A549 (cell line): ENCODE results near the gene TP53BP2. TPM values are rescaled to one million over a fixed set of nuclear protein-coding genes. Genes with fewer than 3 reads are reported as not detected.
A peak's percentile ranks its signal among the peaks of the same experiment; 100 is the strongest.

Experiments
- ATAC-seq, 2 experiments: fragments of 200-7000 bp in 1 of 2; fragments of >200 bp in 1 of 2; cut with Nextera tagmentation in 1 of 2; cut with Tn5 transposase in 1 of 2; 3 replicates each; pipeline versions ENCODE4 v1.8.0 to v1.9.1; 2018 to 2020; ENCODE audit warnings: mild to moderate bottlenecking in 1 of 2, moderate library complexity in 1 of 2
- CTCF ChIA-PET: fragments of 300-600 bp; sonication (Branson Sonifier 250); formaldehyde crosslinking; extraction: SDS; loops from one replicate; lab custom pipeline; 2021; ENCODE audit warnings: antibody characterized with exemption, inconsistent platforms; lab: Yijun Ruan, JAX
- POLR2A ChIA-PET: fragments of 350-600 bp; formaldehyde crosslinking; extraction: SDS; loops from one replicate; lab custom pipeline; 2021; ENCODE audit warnings: antibody characterized with exemption, inconsistent platforms; lab: Yijun Ruan, JAX
- DNase-seq, 2 experiments: peaks; one replicate each; pipeline versions ENCODE4 v3.0.0 to v3.0.0-alpha.2; 2011 to 2016; ENCODE audit warnings: low read depth in 1 of 2, low spot score in 1 of 2
- FAIRE-seq: peaks from 2 replicates; lab custom pipeline; 2011; peaks lifted over from hg19 to GRCh38; lab: Jason Lieb, UNC
- H3K27ac ChIP-seq, 2 experiments: fragments of >200 bp; sonication (Bioruptor Twin); formaldehyde crosslinking; 3 replicates each; pipeline ENCODE4 v1.5.1; 2016 to 2017
- H3K4me1 ChIP-seq: fragments of >200 bp; sonication (Bioruptor Twin); formaldehyde crosslinking; 3 replicates; pipeline ENCODE4 v1.6.1; 2016
- H3K4me2 ChIP-seq: fragments of >200 bp; sonication (Bioruptor Twin); formaldehyde crosslinking; 3 replicates; pipeline ENCODE4 v1.6.1; 2016
- H3K4me3 ChIP-seq: fragments of >200 bp; sonication (Bioruptor Twin); formaldehyde crosslinking; 3 replicates; pipeline ENCODE4 v1.5.1; 2016
- H3K9me3 ChIP-seq: fragments of >200 bp; sonication (Bioruptor Twin); formaldehyde crosslinking; 3 replicates; pipeline ENCODE4 v1.6.1; 2016
- CBX8 ChIP-seq: fragments of 200-600 bp; sonication (generic); IDR thresholded peaks from 2 replicates; pipeline ENCODE4 v1.6.1; 2016
- CTCF ChIP-seq: fragments of >200 bp; sonication (Bioruptor Twin); formaldehyde crosslinking; IDR thresholded peaks from 3 replicates; pipeline ENCODE4 v1.5.1; 2016
- EHMT2 ChIP-seq: fragments of 200-600 bp; sonication (generic); IDR thresholded peaks from 2 replicates; pipeline ENCODE4 v1.6.1; 2016; ENCODE audit warnings: antibody characterized with exemption, low read depth, mild to moderate bottlenecking, moderate library complexity
- EP300 ChIP-seq, 2 experiments: fragments of >200 bp; sonication (Bioruptor Twin); formaldehyde crosslinking; IDR thresholded peaks; 2 replicates in 1 of 2; 3 replicates in 1 of 2; pipeline ENCODE4 v1.6.1; 2016 to 2017
- ESRRA ChIP-seq: fragments of 150-350 bp; IDR thresholded peaks from 2 replicates; pipeline ENCODE4 v1.6.1; 2014; ENCODE audit warnings: mild to moderate bottlenecking, low read length, borderline replicate concordance
- GATA3 ChIP-seq: IDR thresholded peaks from 2 replicates; pipeline ENCODE4 v1.6.1; 2012; ENCODE audit warnings: borderline replicate concordance
- HOXB13 ChIP-seq: fragments of 250-450 bp; sonication (Bioruptor Pico); IDR thresholded peaks from 2 replicates; pipeline ENCODE4 v1.5.0; 2020; ENCODE audit warnings: low read depth, mild to moderate bottlenecking, moderate library complexity
- JUN ChIP-seq, 2 experiments: fragments of >200 bp; sonication (Bioruptor Twin); formaldehyde crosslinking; IDR thresholded peaks; 2 replicates in 1 of 2; 3 replicates in 1 of 2; pipeline ENCODE4 v1.6.1; 2016 to 2017
- MAFK ChIP-seq: fragments of 450-650 bp; IDR thresholded peaks from 2 replicates; pipeline ENCODE4 v1.6.1; 2014; ENCODE audit not compliant: partially characterized antibody
- MYC ChIP-seq: IDR thresholded peaks from 2 replicates; pipeline ENCODE4 v1.6.1; 2012; ENCODE audit warnings: mild to moderate bottlenecking, inconsistent platforms, low read length, improper control_type of control experiment, borderline replicate concordance
- NFE2L2 ChIP-seq: fragments of 150-350 bp; conservative IDR thresholded peaks from 2 replicates; pipeline ENCODE4 v1.6.1; 2014; ENCODE audit warnings: low read length
- PHF8 ChIP-seq: fragments of 200-600 bp; sonication (generic); IDR thresholded peaks from 2 replicates; pipeline ENCODE4 v1.6.1; 2016; ENCODE audit warnings: low read depth, mild to moderate bottlenecking, antibody characterized with exemption, moderate library complexity, borderline replicate concordance
- SREBF2 ChIP-seq: fragments of 450-650 bp; IDR thresholded peaks from 2 replicates; pipeline ENCODE4 v1.6.1; 2014; ENCODE audit warnings: mild to moderate bottlenecking, moderate library complexity
- TFCP2L1 ChIP-seq: fragments of 250-450 bp; sonication (Bioruptor Pico); IDR thresholded peaks from 2 replicates; pipeline ENCODE4 v1.5.0; 2021; ENCODE audit warnings: mild to moderate bottlenecking
- USF2 ChIP-seq: fragments of 450-650 bp; IDR thresholded peaks from 2 replicates; pipeline ENCODE4 v1.6.1; 2014; ENCODE audit warnings: antibody characterized with exemption
- ZNF302 ChIP-seq: fragments of 250-450 bp; sonication (Bioruptor Pico); IDR thresholded peaks from 2 replicates; pipeline ENCODE4 v1.9.0; 2021; ENCODE audit warnings: inconsistent platforms, mild to moderate bottlenecking, moderate library complexity
- WGBS: methylation state at CpG from one replicate; pipeline ENCODE4 v1.1.6; 2017; ENCODE audit errors: missing lambda C conversion rate; 5-methylcytosine and 5-hydroxymethylcytosine counted together
- polyA plus RNA-seq, 4 experiments: library from polyadenylated mRNA; depleted of rRNA in 3 of 4; stranded (reverse); fragments of >200 nt; fragmentation: RNase III in 1 of 4; extraction: RNeasy Plus Mini Kit Qiagen cat#74134 plus additional on column Dnase treatment in 1 of 4; gene quantifications; 2 replicates in 3 of 4; 3 replicates in 1 of 4; pipeline ENCODE4 v1.2.3, GENCODE V29; 2011 to 2017
- TF ChIP-seq, protein P1 (sequence below): fragments of 250-450 bp; sonication (Bioruptor Pico); IDR thresholded peaks from 2 replicates; pipeline ENCODE4 v1.5.0; 2021; ENCODE audit warnings: mild to moderate bottlenecking, moderate library complexity, borderline replicate concordance
- TF ChIP-seq, protein P2 (sequence below): fragments of 250-450 bp; sonication (Bioruptor Pico); IDR thresholded peaks from 2 replicates; pipeline ENCODE4 v1.5.0; 2020; ENCODE audit warnings: low read depth, mild to moderate bottlenecking, moderate library complexity
- TF ChIP-seq, protein P3 (sequence below): IDR thresholded peaks from 2 replicates; pipeline ENCODE4 v1.6.1; 2012

TP53BP2 gene
- polyA plus RNA-seq, 2 of the 4 experiments (the other 2 are of a cell fraction), result 14.0 to 33.5 TPM

DNA sequence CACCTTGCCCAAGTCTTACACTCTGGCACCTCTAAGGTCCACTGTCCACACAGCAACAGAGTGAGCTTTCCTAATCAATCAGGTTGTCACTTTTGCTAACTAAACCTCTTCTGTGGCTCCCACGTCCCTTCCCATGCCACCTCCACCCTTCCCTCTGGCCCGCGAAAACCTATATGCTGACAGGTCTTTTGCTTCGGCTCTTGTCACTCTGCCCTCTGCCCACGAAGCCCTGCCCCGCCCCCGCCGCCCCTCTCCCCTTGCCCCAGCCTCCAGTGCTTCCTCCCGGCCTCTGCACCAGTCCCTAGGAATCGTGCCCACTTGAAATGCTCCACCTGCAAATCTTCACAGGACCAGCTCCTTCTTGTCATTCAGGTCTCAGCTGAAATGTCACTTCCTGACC lies 8.1 kb downstream of the TP53BP2 start (continued):
- TF ChIP-seq, protein P1, sequence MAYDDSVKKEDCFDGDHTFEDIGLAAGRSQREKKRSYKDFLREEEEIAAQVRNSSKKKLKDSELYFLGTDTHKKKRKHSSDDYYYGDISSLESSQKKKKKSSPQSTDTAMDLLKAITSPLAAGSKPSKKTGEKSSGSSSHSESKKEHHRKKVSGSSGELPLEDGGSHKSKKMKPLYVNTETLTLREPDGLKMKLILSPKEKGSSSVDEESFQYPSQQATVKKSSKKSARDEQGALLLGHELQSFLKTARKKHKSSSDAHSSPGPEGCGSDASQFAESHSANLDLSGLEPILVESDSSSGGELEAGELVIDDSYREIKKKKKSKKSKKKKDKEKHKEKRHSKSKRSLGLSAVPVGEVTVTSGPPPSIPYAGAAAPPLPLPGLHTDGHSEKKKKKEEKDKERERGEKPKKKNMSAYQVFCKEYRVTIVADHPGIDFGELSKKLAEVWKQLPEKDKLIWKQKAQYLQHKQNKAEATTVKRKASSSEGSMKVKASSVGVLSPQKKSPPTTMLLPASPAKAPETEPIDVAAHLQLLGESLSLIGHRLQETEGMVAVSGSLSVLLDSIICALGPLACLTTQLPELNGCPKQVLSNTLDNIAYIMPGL (CRISPR knock-in tag), result no peak

- no peak for TF ChIP-seq MAFK
- TF ChIP-seq CTCF, result no peak
- TF ChIP-seq USF2, result no peak
- no peak for TF ChIP-seq ESRRA
- Histone ChIP-seq H3K4me3 (no peak overlapping the region), H3K4me1 (peaks cover 54% of the 10 kb centered on the region), H3K4me2 (0 out of 3 replicates have a peak overlapping the region, but pooled peaks have one; percentile 3), H3K27ac (no peak overlapping the region), H3K9me3 (no peaks in the 10 kb centered on the region)
- WGBS, result 79% methylated on average over 1 of the region's 1 CpG
- no peak for DNase-seq
- ChIA-PET POLR2A (interaction anchor here (1.8 kb wide), 1 partner anchor 9 kb away, joined by 8 read pairs; the partner anchor contains the start of gene TP53BP2), CTCF (interaction anchor here (0.7 to 1.8 kb wide), 5 partner anchors 9 to 125 kb away, joined by 3 to 8 read pairs (median 3); partner anchors contain the start of gene TP53BP2)
- no peak; a peak in 1 of 6 replicates for ATAC-seq
- no peak for FAIRE-seq
Measured at GRCh38 chr1:223837206-223837605, 8.5 kb downstream of the TP53BP2 start.

- CTCF ChIA-PET, result interaction anchor here (1.2 to 1.8 kb wide), 4 partner anchors 9 to 25 kb away, joined by 3 to 8 read pairs (median 4); partner anchors contain the start of gene TP53BP2
Measured at GRCh38 chr1:223836586-223836985, 9.2 kb downstream of the TP53BP2 start.

GRCh38 chr1:223835754-223836153 lies 10.0 kb downstream of the TP53BP2 start:
- CTCF ChIA-PET, result interaction anchor here (1.0 to 1.4 kb wide), 2 partner anchors 11 to 12 kb away, joined by 3 to 5 read pairs; partner anchors contain the start of gene TP53BP2
- no peak overlapping the region for H3K4me2 ChIP-seq
- no peak for TF ChIP-seq ZNF302
- TF ChIP-seq MYC, result no peak
- TF ChIP-seq NFE2L2, result no peak
- TF ChIP-seq HOXB13 (CRISPR knock-in tag), result no peak
- TF ChIP-seq, protein P1 (CRISPR knock-in tag), result no peak
- TF ChIP-seq, protein P2, sequence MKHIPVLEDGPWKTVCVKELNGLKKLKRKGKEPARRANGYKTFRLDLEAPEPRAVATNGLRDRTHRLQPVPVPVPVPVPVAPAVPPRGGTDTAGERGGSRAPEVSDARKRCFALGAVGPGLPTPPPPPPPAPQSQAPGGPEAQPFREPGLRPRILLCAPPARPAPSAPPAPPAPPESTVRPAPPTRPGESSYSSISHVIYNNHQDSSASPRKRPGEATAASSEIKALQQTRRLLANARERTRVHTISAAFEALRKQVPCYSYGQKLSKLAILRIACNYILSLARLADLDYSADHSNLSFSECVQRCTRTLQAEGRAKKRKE (CRISPR knock-in tag), result no peak
- no peak for TF ChIP-seq EP300 (IDR thresholded peaks at IDR 0.05)
- no peak for TF ChIP-seq EHMT2
- no peak for TF ChIP-seq USF2
- TF ChIP-seq, protein P3, sequence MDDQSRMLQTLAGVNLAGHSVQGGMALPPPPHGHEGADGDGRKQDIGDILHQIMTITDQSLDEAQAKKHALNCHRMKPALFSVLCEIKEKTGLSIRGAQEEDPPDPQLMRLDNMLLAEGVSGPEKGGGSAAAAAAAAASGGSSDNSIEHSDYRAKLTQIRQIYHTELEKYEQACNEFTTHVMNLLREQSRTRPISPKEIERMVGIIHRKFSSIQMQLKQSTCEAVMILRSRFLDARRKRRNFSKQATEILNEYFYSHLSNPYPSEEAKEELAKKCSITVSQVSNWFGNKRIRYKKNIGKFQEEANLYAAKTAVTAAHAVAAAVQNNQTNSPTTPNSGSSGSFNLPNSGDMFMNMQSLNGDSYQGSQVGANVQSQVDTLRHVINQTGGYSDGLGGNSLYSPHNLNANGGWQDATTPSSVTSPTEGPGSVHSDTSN, result no peak
- no peak for TF ChIP-seq PHF8
- TF ChIP-seq GATA3, result no peak

More at GRCh38 chr1:223836586-223836985, 9.2 kb downstream of the TP53BP2 start:
- no peak overlapping the region for H3K27ac ChIP-seq
- POLR2A ChIA-PET, result interaction anchor here (1.8 kb wide), 1 partner anchor 9 kb away, joined by 8 read pairs; the partner anchor contains the start of gene TP53BP2
- H3K4me2 ChIP-seq, result no peak overlapping the region
- DNase-seq (no peak), ATAC-seq (no peak), FAIRE-seq (no peak)
- TF ChIP-seq SREBF2 (no peak), CBX8 (no peak), TFCP2L1 (CRISPR knock-in tag) (no peak), JUN (IDR thresholded peaks at IDR 0.05) (no peak)
- TF ChIP-seq, protein P3, result no peak
- H3K4me3 ChIP-seq, result no peak overlapping the region
- 87% methylated on average over 1 of the region's 1 CpG for WGBS
- no peaks in the 10 kb centered on the region for H3K9me3 ChIP-seq
- H3K4me1 ChIP-seq, result peaks cover 56% of the 10 kb centered on the region

More at GRCh38 chr1:223835754-223836153, 10.0 kb downstream of the TP53BP2 start:
- Histone ChIP-seq H3K4me1 (peaks cover 58% of the 10 kb centered on the region), H3K9me3 (no peaks in the 10 kb centered on the region), H3K4me3 (no peak overlapping the region), H3K27ac (no peak overlapping the region)
- 87% methylated on average over 2 of the region's 2 CpGs for WGBS
- FAIRE-seq (no peak), ATAC-seq (no peak), DNase-seq (no peak)
- POLR2A ChIA-PET, result no interaction called here
